Measurements from ENCODE around the gene LHX2. TPM values are rescaled to one million over a fixed set of nuclear protein-coding genes. Genes with fewer than 3 reads are reported as not detected.

The LHX2 gene
- total and polyA plus RNA-seq, 9 of the 15 experiments (the other 6 are each of a cell fraction or from before 2014, with no cell fraction given) = 0.07 TPM; not detected in 8

GRCh38 chr9:123972618-123973017, 39.0 kb upstream of the LHX2 start:
- Histone ChIP-seq H3K9me1 (ENCODE audit: control insufficient read depth, insufficient read depth, low read length) (no peaks in the 10 kb centered on the region), H3K4me2 (ENCODE audit: insufficient read depth, low read length) (no peak overlapping the region), H3K79me2 (ENCODE audit: control insufficient read depth, insufficient read depth, low read length) (no peaks in the 10 kb centered on the region), H3K9ac (ENCODE audit: insufficient read depth in 1 of 2, low read depth in 2 of 2, low read length in 2 of 2) (no peak overlapping the region), H3K4me3 (no peak overlapping the region), H3K9me3 (replicated peaks; ENCODE audit: control insufficient read depth, insufficient read depth, low read depth, low read length) (peaks cover 20% of the 10 kb centered on the region; the same call in 1 of the 2 replicates), H2AFZ (ENCODE audit: low read depth, low read length) (no peak overlapping the region), H3K27ac (ENCODE audit: extremely low read depth, low read depth, low read length) (no peak overlapping the region), H3K4me1 (replicated peaks in 1 of 2; ENCODE audit: control insufficient read depth in 2 of 2, insufficient read depth in 2 of 2, low read length in 2 of 2) (no peaks in the 10 kb centered on the region), H4K20me1 (replicated peaks; ENCODE audit: control insufficient read depth, insufficient read depth, low read length) (no peaks in the 10 kb centered on the region), H3K36me3 (ENCODE audit: control insufficient read depth, insufficient read depth, low read length) (no peaks in the 10 kb centered on the region), H3K27me3 (ENCODE audit: control insufficient read depth in 2 of 2, insufficient read depth in 2 of 2, low read length in 2 of 2) (peaks cover under 1 to 16% of the 10 kb centered on the region in 2 experiments; a peak in 3 of 5 replicates)
- no peak for FAIRE-seq
- intact Hi-C loops (cut with micrococcal nuclease) (no loop called here), in situ Hi-C loops (cut with MboI) (no loop called here)
- DNase-seq (ENCODE audit: extremely low read depth in 1 of 4, low spot score in 3 of 4) = no peak
- BruUV-seq (replicated peaks) = no TSS peak
- ChIA-PET POLR2A (no interaction called here), CTCF (ENCODE audit: low intra/inter-chr PET ratio) (no interaction called here)
- 27% methylated on average over 7 of the region's 8 CpGs for WGBS (ENCODE audit: insufficient coverage, low coverage, missing lambda C conversion rate)
- TF ChIP-seq NR1H2 (CRISPR knock-in tag; IDR thresholded peaks at IDR 0.05) (no peak), ZNF780A (CRISPR knock-in tag; IDR thresholded peaks at IDR 0.05) (no peak), ARNT (IDR thresholded peaks at IDR 0.05) (no peak), SLC30A9 (CRISPR knock-in tag; IDR thresholded peaks at IDR 0.05) (no peak), ZNF140 (CRISPR knock-in tag; IDR thresholded peaks at IDR 0.05) (no peak), STAT6 (CRISPR knock-in tag; IDR thresholded peaks at IDR 0.05) (no peak), ZNF23 (CRISPR knock-in tag; IDR thresholded peaks at IDR 0.05) (no peak), ZBTB43 (CRISPR knock-in tag; IDR thresholded peaks at IDR 0.05) (peak; percentile 89), ZNF347 (CRISPR knock-in tag; IDR thresholded peaks at IDR 0.05; ENCODE audit: low read depth) (no peak)
- no peak for ATAC-seq
